SU-DHL-6 (cell line): ENCODE measurements around the gene EXD2.
"Not testable (repeated sequence)": the region's sequence is repeated elsewhere in the genome, so short reads cannot be mapped to it uniquely, and the experiment has no call there.

Experiments used
- H2AFZ ChIP-seq: fragments of 200-600 bp; sonication (generic); 2 replicates; pipeline ENCODE4 v1.6.1; 2014; ENCODE audit warnings: low read depth, mild to moderate bottlenecking, moderate library complexity, mixed read lengths, antibody characterized with exemption, low read length; ENCODE audit not compliant: severe bottlenecking
- H3F3A ChIP-seq: fragments of 200-600 bp; shearing (Covaris generic); 2 replicates; pipeline ENCODE4 v1.6.0; 2016; ENCODE audit warnings: antibody characterized with exemption, mild to moderate bottlenecking; ENCODE audit not compliant: insufficient read depth
- H3K27ac ChIP-seq: fragments of 200-600 bp; sonication (generic); 2 replicates; pipeline ENCODE4 v1.5.1; 2016; ENCODE audit warnings: low read depth, mild to moderate bottlenecking, low read length, moderate library complexity, mixed read lengths
- H3K27me3 ChIP-seq: fragments of 200-600 bp; sonication (generic), shearing (Covaris generic); 2 replicates; pipeline ENCODE4 v1.6.0; 2014; ENCODE audit warnings: mild to moderate bottlenecking, low read length
- H3K36me3 ChIP-seq: fragments of 200-600 bp; sonication (generic); 2 replicates; pipeline ENCODE4 v1.6.1; 2014; ENCODE audit warnings: mild to moderate bottlenecking, low read length, mixed read lengths
- H3K4me2 ChIP-seq: fragments of 300-600, 200-600 bp; shearing (Covaris generic), sonication (generic); 2 replicates; pipeline ENCODE4 v1.6.0; 2014; ENCODE audit warnings: low read length, low read depth, mild to moderate bottlenecking; ENCODE audit not compliant: poor library complexity, severe bottlenecking
- H3K4me3 ChIP-seq: fragments of 200-600 bp; sonication (generic); 2 replicates; pipeline ENCODE4 v1.5.1; 2014; ENCODE audit warnings: antibody characterized with exemption, low read length, mild to moderate bottlenecking, mixed read lengths; ENCODE audit not compliant: insufficient read depth, poor library complexity, severe bottlenecking
- H3K79me2 ChIP-seq: fragments of 200-600 bp; sonication (generic); 2 replicates; pipeline ENCODE4 v1.6.1; 2014; ENCODE audit warnings: mild to moderate bottlenecking, low read length, moderate library complexity; ENCODE audit not compliant: insufficient read depth
- H3K9ac ChIP-seq: fragments of 200-600 bp; sonication (generic); 2 replicates; pipeline ENCODE4 v1.7.0; 2014; ENCODE audit warnings: mild to moderate bottlenecking, low read length
- H3K9me2 ChIP-seq: fragments of 200-600 bp; sonication (generic); replicated peaks from 2 replicates; pipeline ENCODE4 v1.6.1; 2014; ENCODE audit warnings: low read length; ENCODE audit not compliant: insufficient read depth
- H3K9me3 ChIP-seq: fragments of 200-600 bp; sonication (generic); 2 replicates; pipeline ENCODE4 v1.6.1; 2014; ENCODE audit warnings: low read length, mixed read lengths; ENCODE audit not compliant: insufficient read depth
- H4K20me1 ChIP-seq: fragments of 200-600 bp; sonication (generic); 2 replicates; pipeline ENCODE4 v1.6.1; 2014; ENCODE audit warnings: low read depth, mild to moderate bottlenecking, antibody characterized with exemption, low read length, moderate library complexity, mixed read lengths
- CTCF ChIP-seq: fragments of 200-600 bp; sonication (generic); IDR thresholded peaks from one replicate; pipeline ENCODE4 v1.5.1; 2017; ENCODE audit warnings: antibody characterized with exemption, mild to moderate bottlenecking, low read length, moderate library complexity; ENCODE audit not compliant: insufficient read depth, poor library complexity, severe bottlenecking
- EZH2phosphoT487 ChIP-seq: fragments of 200-600 bp; sonication (generic), shearing (Covaris generic); conservative IDR thresholded peaks from 2 replicates; pipeline ENCODE4 v1.6.1; 2018; ENCODE audit warnings: mild to moderate bottlenecking, antibody characterized with exemption, low read length, moderate library complexity, mixed read lengths

Gene EXD2

GRCh38 chr14:69154779-69155178 lies 36.5 kb upstream of the EXD2 start:
- no peak overlapping the region for H3K4me3 ChIP-seq
- H3K9me2 ChIP-seq = no peaks in the 10 kb centered on the region
- no peak for TF ChIP-seq EZH2phosphoT487
- TF ChIP-seq CTCF = no peak
- H3K79me2 ChIP-seq = peaks cover 16% of the 10 kb centered on the region
- H3K36me3 ChIP-seq = no peaks in the 10 kb centered on the region
- no peaks in the 10 kb centered on the region for H3K27me3 ChIP-seq
- no peaks in the 10 kb centered on the region for H3K9me3 ChIP-seq
- H3K9ac ChIP-seq = no peak overlapping the region
- H4K20me1 ChIP-seq = no peaks in the 10 kb centered on the region
- H3K27ac ChIP-seq = no peak overlapping the region
- no peak overlapping the region for H2AFZ ChIP-seq
- peaks cover 12% of the 10 kb centered on the region for H3F3A ChIP-seq
- no peak overlapping the region for H3K4me2 ChIP-seq

- TF ChIP-seq CTCF (no peak), EZH2phosphoT487 (no peak)
- Histone ChIP-seq H3K27me3 (no peaks in the 10 kb centered on the region), H3K9ac (no peak overlapping the region), H3K4me3 (no peak overlapping the region), H2AFZ (no peak overlapping the region), H3K9me3 (no peaks in the 10 kb centered on the region), H3K79me2 (peaks cover 2% of the 10 kb centered on the region), H3K9me2 (no peaks in the 10 kb centered on the region), H3F3A (peaks cover 12% of the 10 kb centered on the region), H3K4me2 (no peak overlapping the region), H3K27ac (no peak overlapping the region), H4K20me1 (no peaks in the 10 kb centered on the region), H3K36me3 (no peaks in the 10 kb centered on the region)
Measured at GRCh38 chr14:69156224-69156623, 35.1 kb upstream of the EXD2 start.

GRCh38 chr14:69161590-69161989 lies 29.7 kb upstream of the EXD2 start:
- H3K9me2 ChIP-seq = no peaks in the 10 kb centered on the region
- no peaks in the 10 kb centered on the region for H3K36me3 ChIP-seq
- no peak overlapping the region for H3K4me3 ChIP-seq
- no peak overlapping the region for H2AFZ ChIP-seq
- no peak overlapping the region for H3K4me2 ChIP-seq
- H3K27me3 ChIP-seq = 0 out of 2 replicates have a peak, but pooled peaks cover 4% of the 10 kb centered on the region
- no peak overlapping the region for H3K9ac ChIP-seq
- no peak for TF ChIP-seq EZH2phosphoT487
- no peak for TF ChIP-seq CTCF
- no peaks in the 10 kb centered on the region for H4K20me1 ChIP-seq
- no peaks in the 10 kb centered on the region for H3K79me2 ChIP-seq
- H3F3A ChIP-seq = no peaks in the 10 kb centered on the region
- H3K27ac ChIP-seq = no peak overlapping the region
- H3K9me3 ChIP-seq = no peaks in the 10 kb centered on the region

- not testable (repeated sequence) for H3K79me2 ChIP-seq, H3K9me2 ChIP-seq, H3K4me3 ChIP-seq, H4K20me1 ChIP-seq, H3K27me3 ChIP-seq, H3K9ac ChIP-seq, H3F3A ChIP-seq, H3K9me3 ChIP-seq, H2AFZ ChIP-seq, H3K36me3 ChIP-seq, H3K27ac ChIP-seq, H3K4me2 ChIP-seq
Measured at GRCh38 chr14:69165787-69166186, 25.5 kb upstream of the EXD2 start.
